Measurements from ENCODE around the gene CST4. TPM values are rescaled to one million over a fixed set of nuclear protein-coding genes. Genes with fewer than 3 reads are reported as not detected.

Gene CST4
- total and polyA plus RNA-seq, 2 donors (not counting 3 experiments of a cell fraction or from before 2014, with no cell fraction given) = not detected

- H3K27me3 ChIP-seq (ENCODE audit: control insufficient read depth in 2 of 2, insufficient read depth in 2 of 2, low read length in 2 of 2) = no peaks in the 10 kb centered on the region
- TF ChIP-seq FOS (IDR thresholded peaks at IDR 0.05; ENCODE audit: borderline replicate concordance, insufficient read depth, low read length) = no peak
- no peak for TF ChIP-seq POLR2A (IDR thresholded peaks at IDR 0.05; ENCODE audit: low read depth, low read length)
- no peak overlapping the region for H3K4me2 ChIP-seq (ENCODE audit: insufficient read depth, low read length)
- FAIRE-seq = no peak
- DNase-seq (ENCODE audit: low read depth, low spot score) = no peak
- H4K20me1 ChIP-seq (replicated peaks; ENCODE audit: control insufficient read depth, extremely low read depth, insufficient read depth, low read length) = no peaks in the 10 kb centered on the region
- no peak overlapping the region for H3K4me3 ChIP-seq (replicated peaks in 1 of 3; ENCODE audit: insufficient read depth in 1 of 3, low read depth in 1 of 3, low read length in 3 of 3)
- H3K27ac ChIP-seq (ENCODE audit: insufficient read depth, low read depth, low read length) = no peak overlapping the region
- ChIA-PET CTCF (interaction anchor here (0.8 to 2.4 kb wide), 15 partner anchors 11 to 1249 kb away, joined by 3 to 10 read pairs (median 6); partner anchors contain the start of gene CST3), POLR2A (no interaction called here)
- dilution Hi-C loops (cut with MboI; ENCODE audit: extremely low pct_ligation_motif_present, low sequenced_read_pairs) (no loop called here), intact Hi-C loops (cut with micrococcal nuclease) (loop anchor here (2.0 to 10.0 kb wide), 6 partner anchors 23 to 267 kb away; partner anchors contain the start of gene CST9)
- H3K36me3 ChIP-seq (ENCODE audit: control insufficient read depth in 2 of 2, extremely low read depth in 1 of 2, insufficient read depth in 2 of 2, low read length in 2 of 2) = no peaks in the 10 kb centered on the region
- peaks cover 7% of the 10 kb centered on the region for H3K4me1 ChIP-seq (ENCODE audit: control insufficient read depth, extremely low read depth, insufficient read depth, low read length)
- H3K9ac ChIP-seq (replicated peaks; ENCODE audit: extremely low read depth, insufficient read depth, low read length) = no peak overlapping the region
- no peaks in the 10 kb centered on the region for H3K9me3 ChIP-seq (replicated peaks; ENCODE audit: control insufficient read depth, insufficient read depth, low read length)
- no TSS peak for BruUV-seq (replicated peaks)
- H3K9me1 ChIP-seq (replicated peaks; ENCODE audit: control insufficient read depth, extremely low read depth, insufficient read depth, low read length) = no peaks in the 10 kb centered on the region
- no peak overlapping the region for H2AFZ ChIP-seq (ENCODE audit: low read depth, low read length)
- no peaks in the 10 kb centered on the region for H3K79me2 ChIP-seq (ENCODE audit: control insufficient read depth, insufficient read depth, low read length)
Measured at GRCh38 chr20:23669327-23669726, 19.5 kb downstream of the CST4 start.

GRCh38 chr20:23668477-23668951 is 20.3 kb downstream of the CST4 start:
- Histone ChIP-seq H3K9me1 (replicated peaks; ENCODE audit: control insufficient read depth, extremely low read depth, insufficient read depth, low read length) (no peaks in the 10 kb centered on the region), H3K9me3 (replicated peaks; ENCODE audit: control insufficient read depth, insufficient read depth, low read length) (no peaks in the 10 kb centered on the region), H3K79me2 (ENCODE audit: control insufficient read depth, insufficient read depth, low read length) (no peaks in the 10 kb centered on the region), H3K27me3 (ENCODE audit: control insufficient read depth in 2 of 2, insufficient read depth in 2 of 2, low read length in 2 of 2) (no peaks in the 10 kb centered on the region), H4K20me1 (replicated peaks; ENCODE audit: control insufficient read depth, extremely low read depth, insufficient read depth, low read length) (no peaks in the 10 kb centered on the region), H3K27ac (ENCODE audit: insufficient read depth, low read depth, low read length) (no peak overlapping the region), H3K4me3 (replicated peaks in 1 of 3; ENCODE audit: insufficient read depth in 1 of 3, low read depth in 1 of 3, low read length in 3 of 3) (no peak overlapping the region), H3K9ac (replicated peaks; ENCODE audit: extremely low read depth, insufficient read depth, low read length) (no peak overlapping the region), H3K4me1 (ENCODE audit: control insufficient read depth, extremely low read depth, insufficient read depth, low read length) (peaks cover 7% of the 10 kb centered on the region), H2AFZ (ENCODE audit: low read depth, low read length) (no peak overlapping the region), H3K36me3 (ENCODE audit: control insufficient read depth in 2 of 2, extremely low read depth in 1 of 2, insufficient read depth in 2 of 2, low read length in 2 of 2) (no peaks in the 10 kb centered on the region), H3K4me2 (ENCODE audit: insufficient read depth, low read length) (no peak overlapping the region)
- dilution Hi-C loops (cut with MboI; ENCODE audit: extremely low pct_ligation_motif_present, low sequenced_read_pairs) (no loop called here), intact Hi-C loops (cut with micrococcal nuclease) (loop anchor here (1.0 to 10.0 kb wide), 10 partner anchors 24 to 1250 kb away; partner anchors contain the start of gene CST9)
- DNase-seq (ENCODE audit: low read depth, low spot score) = peak; percentile 67
- POLR2A ChIA-PET = no interaction called here
- BruUV-seq (replicated peaks) = no TSS peak
- TF ChIP-seq CTCF (IDR thresholded peaks at IDR 0.05; ENCODE audit: extremely low read depth in 1 of 2, insufficient read depth in 1 of 2, low read depth in 1 of 2, low read length in 2 of 2) (peak; percentile 81 to 82), EZH2 (IDR thresholded peaks at IDR 0.05; ENCODE audit: borderline replicate concordance, low read depth, low read length, severe bottlenecking) (no peak), POLR2AphosphoS5 (IDR thresholded peaks at IDR 0.05; ENCODE audit: insufficient read depth, low read depth, low read length) (no peak)
- CTCF ChIA-PET = interaction anchor here (0.7 to 2.4 kb wide), 33 partner anchors 10 to 1250 kb away, joined by 3 to 10 read pairs (median 4); partner anchors contain the start of genes CST3 and NAPB
- FAIRE-seq = peak; percentile 76
